ENCODE results near the gene RNF224.
A peak's percentile ranks its signal among the peaks of the same experiment; 100 is the strongest.

The RNF224 gene

DNA sequence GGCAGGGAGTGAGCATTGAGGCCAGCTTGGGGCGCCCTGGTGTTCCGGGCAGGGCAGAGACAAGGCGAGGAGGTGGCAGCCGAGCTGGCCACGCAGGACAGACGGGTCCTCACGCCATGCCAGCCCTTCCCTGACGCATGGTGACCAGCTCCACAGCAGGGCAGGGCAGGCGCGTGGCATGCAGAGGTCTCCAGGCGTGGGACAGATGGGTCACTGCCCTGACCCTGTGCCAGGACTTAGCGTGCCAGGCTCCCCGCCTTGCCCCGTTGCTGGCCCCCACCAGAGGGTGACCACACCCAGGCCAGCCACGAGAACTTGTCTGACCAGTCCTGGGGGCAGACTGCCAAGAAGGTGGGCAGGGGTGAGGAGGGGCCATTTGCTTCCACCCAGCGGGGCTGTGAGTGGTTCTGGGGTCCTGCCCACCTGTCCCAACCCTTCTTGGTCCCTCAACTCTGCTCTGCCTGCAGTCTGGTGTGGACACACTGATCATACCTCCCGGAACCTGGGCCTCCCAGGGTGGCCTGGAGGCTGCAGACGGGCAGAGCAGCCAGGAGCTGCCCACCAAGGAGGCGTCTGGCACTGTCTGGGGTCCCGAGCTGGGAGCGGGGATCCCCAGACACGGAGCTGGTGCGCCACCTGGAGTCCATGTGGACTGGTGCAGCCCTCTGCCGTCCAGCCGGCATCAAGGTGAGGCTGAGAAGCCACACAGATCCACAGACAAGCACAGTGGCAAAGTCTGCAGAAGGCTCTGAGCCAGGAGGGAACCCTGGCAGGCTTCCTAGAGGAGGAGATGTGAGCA, at the start of gene RNF224:
RNF224 (plus strand) TSS at position 449 of the 799 bp plus-strand sequence. CDS start 834 bp downstream, outside the sequence.
- peak; percentile 73 to 74 for DNase-seq (ENCODE audit: low read depth in 2 of 2)

- no peak for DNase-seq (ENCODE audit: low read depth in 2 of 2)
Measured at GRCh38 chr9:137178201-137178938, 48.9 kb upstream of the RNF224 start.

DNA sequence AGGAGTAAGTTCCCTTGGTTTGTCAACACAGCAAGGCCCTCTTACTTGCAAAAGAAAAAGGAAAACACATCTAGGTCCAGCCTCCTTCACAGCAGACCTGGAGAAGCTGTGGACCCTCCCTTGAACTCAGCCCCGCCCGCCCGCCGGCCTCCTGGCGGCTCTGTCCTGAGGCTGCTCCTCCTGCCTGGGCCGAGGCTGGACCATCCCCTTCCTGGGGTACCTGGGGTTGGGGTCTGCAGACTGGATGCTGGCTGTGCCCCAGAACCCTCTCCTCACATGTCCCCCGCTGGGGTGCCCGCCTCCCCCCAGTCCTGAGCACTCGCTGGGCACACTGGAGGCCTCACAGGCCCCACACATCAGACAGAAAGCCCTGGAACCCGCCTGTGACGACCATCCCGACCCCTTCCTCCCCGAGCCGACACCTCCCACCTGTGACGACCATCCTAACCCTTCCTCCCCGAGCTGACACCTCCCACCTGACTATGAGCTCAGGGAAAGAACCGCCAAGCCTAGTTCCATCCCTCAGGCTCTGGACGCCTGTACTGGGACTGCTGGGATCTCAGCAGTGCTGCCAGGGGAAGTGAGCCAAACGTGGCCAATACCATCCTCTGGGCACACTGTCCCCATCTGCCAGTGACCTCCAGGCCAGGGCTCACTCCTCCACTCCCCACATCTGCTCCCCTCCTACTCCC, 48.2 kb upstream of the RNF224 start:
- DNase-seq (ENCODE audit: low read depth in 2 of 2) = no peak

DNA sequence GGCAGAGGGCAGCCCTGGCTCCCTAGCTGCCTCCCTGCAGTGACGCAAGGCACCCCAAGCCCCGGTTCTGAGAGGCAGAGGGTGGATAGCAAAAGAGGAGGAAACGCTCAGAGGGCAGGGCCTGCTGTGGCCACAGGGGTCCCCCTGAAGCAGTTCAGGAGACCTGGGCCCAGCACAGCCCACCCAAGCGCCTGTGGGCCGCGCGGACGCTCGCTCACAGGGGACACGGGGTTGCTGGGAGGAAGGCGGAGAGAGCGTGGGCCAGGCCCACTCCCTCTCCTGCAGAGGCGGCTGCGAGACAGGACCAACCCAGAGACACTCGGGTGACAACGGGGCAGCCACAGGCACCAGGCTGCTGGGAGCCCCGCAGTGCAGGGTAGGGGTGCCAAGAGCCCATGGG, 47.5 kb upstream of the RNF224 start:
- DNase-seq (ENCODE audit: low read depth in 2 of 2) = no peak

DNA sequence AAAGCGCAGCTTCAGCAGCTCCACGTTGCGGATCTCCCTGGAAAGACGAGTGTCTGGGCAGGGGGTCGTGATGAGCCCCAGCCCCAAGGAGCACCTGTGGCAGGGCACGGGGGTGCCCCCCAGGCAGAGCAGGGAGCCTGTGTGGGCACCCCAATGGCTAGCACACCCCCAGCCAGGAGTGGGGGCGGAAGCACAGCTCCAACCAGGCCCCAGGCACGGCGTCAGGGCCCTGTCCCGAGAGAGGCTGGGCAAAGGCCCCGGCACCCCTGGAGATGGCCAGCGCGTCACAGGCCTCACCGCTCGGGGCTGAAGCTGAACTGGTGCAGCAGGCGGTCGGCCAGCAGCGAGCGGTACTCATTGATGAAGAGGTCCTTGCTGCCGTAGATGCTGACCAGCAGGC, 46.8 kb upstream of the RNF224 start:
- DNase-seq (ENCODE audit: low read depth in 2 of 2) = no peak

DNA sequence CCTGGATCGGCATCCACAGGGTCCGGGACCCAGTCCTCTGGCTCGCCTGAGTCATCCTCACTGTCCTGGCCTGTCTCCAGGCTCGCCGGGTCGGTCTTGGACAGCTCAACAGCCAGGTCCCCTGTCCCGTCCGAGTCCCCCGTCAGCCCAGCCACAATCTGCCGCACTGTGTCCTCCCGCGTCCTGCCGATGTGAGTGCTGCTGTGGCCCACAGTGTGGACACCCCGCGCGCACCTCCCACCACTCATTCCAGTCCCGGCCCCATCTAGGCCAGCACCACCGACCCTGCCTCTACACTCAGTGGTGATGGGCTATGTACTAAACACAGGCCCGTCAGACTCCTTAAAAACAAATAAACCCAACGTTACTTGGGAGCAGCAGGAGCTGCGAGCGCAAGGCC, 45.6 kb upstream of the RNF224 start:
- no peak for DNase-seq (ENCODE audit: low read depth in 2 of 2)

- DNase-seq (ENCODE audit: low read depth in 2 of 2) = no peak
Measured at GRCh38 chr9:137182836-137183235, 44.5 kb upstream of the RNF224 start.

- DNase-seq (ENCODE audit: low read depth in 2 of 2) = no peak
Measured at GRCh38 chr9:137183980-137184595, 43.2 kb upstream of the RNF224 start.

DNA sequence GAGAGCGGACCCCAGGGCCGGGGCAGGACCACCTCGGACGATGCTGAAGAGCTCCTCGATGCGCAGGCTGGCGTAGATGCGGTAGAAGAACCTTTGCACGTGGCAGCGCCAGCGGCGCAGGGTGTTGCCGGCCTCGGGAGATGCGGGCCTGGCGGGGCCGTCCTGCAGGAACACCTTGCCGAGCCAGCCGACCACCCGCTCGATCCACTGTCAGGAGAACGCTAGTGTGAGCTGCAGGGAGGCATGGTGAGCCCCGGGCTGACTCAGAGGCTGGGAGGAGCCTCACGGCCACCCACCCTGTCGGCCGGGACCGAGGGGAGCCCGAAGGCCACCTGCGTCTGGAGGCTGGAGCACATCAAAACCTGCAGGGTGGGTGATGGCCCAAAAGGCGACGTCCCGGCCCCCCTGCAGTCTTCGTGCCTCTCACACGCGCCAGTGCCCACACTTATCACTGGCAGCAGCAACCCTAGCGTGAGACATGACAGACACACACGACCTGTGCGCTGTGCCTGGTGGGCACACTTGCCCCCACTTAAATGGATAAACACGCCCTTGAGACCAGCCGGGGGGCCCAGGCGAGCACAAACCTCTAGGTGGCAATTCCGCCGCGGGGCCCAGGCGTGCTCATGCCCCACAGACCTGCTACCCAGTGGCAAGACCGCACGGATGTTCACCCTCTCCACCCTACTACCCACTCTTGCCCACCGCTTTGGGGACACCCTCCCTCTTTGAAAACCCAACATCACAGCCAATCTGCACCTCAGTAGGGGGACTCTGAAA, 42.2 kb upstream of the RNF224 start:
- DNase-seq (ENCODE audit: low read depth in 2 of 2) = no peak

DNA sequence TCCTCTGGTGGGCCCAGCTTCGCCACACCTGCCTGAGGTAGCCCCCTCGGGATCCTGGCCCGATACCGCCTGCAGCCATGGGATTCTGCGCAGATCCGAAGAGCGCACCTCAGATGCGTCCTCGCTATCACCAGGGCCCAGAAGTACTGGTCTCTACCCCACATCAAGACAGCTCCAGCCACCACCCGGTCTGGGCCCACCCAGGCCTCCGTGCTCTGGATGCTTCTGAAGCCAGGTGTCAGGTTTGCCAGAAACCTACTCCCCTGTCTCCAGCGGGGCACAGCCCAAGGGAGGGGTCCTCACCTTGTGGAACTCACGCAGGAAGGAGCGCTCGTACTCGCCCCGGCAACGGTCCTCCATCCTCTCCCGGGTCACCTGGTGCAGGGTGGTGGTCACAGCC, 41.4 kb upstream of the RNF224 start:
- DNase-seq (ENCODE audit: low read depth in 2 of 2) = no peak

- DNase-seq (ENCODE audit: low read depth in 2 of 2) = no peak
Measured at GRCh38 chr9:137186385-137186784, 40.9 kb upstream of the RNF224 start.

GRCh38 chr9:137187386-137187785, 39.9 kb upstream of the RNF224 start:
- DNase-seq (ENCODE audit: low read depth in 2 of 2) = no peak

DNA sequence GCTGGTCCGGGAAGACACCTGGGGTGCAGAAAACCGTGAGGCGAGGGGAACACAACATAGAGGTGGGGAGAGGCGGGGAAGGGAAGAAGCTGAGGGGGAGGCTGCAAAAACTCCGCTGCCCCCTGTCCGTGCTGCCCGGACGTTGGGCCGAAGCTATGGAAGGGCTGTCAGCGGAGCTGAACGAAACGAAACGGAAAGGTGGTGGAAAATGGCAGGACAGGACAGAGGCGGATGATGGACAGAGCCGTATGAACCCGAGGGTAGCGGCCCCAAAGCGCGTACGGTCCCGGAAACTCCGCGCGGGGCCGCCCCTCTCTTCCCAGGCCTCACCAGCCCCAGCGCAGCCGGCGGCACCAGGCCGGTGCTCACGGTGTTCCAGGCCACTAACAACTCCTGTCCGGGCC, 39.2 kb upstream of the RNF224 start:
- no peak for DNase-seq (ENCODE audit: low read depth in 2 of 2)

- DNase-seq (ENCODE audit: low read depth in 2 of 2) = peak; percentile 88 to 91
Measured at GRCh38 chr9:137188490-137189296, 38.6 kb upstream of the RNF224 start, which contains the start of the genes ANAPC2 and SSNA1. Gene ANAPC2, minus strand, starts transcription at chr9:137188560. Its CDS starts 28 bp downstream, at chr9:137188532. Gene SSNA1, plus strand, starts transcription at chr9:137188676. Its CDS starts 51 bp downstream, at chr9:137188727.

DNA sequence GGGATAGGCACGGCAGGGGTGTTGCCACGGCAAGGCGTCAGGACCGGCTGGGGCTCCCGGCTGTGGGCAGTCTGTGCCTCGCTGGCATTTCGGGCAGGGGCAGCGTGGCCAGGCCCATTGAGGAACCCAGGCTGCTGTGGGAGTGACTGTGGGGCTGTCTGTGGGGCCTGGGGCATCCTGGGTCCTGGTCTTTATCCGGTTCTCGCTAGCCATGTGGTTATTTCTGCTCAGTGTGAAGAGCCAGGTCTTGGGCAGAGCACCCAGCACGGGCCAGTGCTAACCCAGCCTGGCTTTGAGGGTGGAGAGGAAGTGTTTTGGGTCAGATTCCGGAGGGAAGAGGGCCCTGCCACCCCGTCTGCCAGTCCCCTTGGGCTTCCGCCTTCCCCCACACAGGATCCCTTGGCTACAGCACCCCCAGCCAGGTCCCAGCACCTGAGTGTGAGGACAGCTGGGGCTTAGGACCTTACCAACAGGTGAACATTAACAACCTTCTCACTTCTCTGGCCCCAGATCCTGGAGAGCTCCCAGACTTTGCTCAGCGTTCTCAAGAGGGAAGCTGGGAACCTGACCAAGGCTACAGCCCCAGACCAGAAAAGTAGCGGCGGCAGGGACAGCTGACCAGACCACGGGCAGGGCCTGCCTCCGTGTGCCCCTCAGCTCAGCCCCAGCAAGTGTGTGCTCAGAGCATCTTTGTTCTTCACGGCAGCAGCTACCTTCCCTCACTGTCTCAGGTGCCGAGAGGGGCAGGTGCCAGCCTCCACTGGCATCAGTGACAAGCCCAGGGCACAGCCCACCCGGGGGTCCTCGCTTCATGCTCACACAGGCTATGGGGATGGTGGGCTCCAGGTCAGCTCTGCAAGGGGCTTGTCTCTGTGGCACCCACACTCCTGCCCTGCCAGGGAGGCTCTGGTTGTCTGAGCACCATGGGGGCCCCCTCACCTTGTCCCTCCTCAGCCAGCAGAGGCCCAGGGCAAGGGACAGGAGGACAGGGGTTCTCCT, 37.7 kb upstream of the RNF224 start:
- no peak for DNase-seq (ENCODE audit: low read depth in 2 of 2)

- no peak for DNase-seq (ENCODE audit: low read depth in 2 of 2)
Measured at GRCh38 chr9:137190315-137190856, 36.9 kb upstream of the RNF224 start.

GRCh38 chr9:137191245-137191644, 36.1 kb upstream of the RNF224 start:
- no peak for DNase-seq (ENCODE audit: low read depth in 2 of 2)

GRCh38 chr9:137191691-137192447, 35.4 kb upstream of the RNF224 start:
- DNase-seq (ENCODE audit: low read depth in 2 of 2) = no peak

All from stimulated activated CD8-positive, alpha-beta memory T cell treated with anti-CD3 and anti-CD28 coated beads, Interleukin-15, amount 100 ng/mL, for 48 hours (primary cell).